CD14-positive monocyte (primary cell): Measurements from ENCODE around the gene CELF2. TPM values are rescaled to one million over a fixed set of nuclear protein-coding genes. Genes with fewer than 3 reads are reported as not detected.

Experiments used
- DNase-seq, 3 donors: peaks; one replicate each; pipeline ENCODE4 v3.0.0-alpha.2; 2011 to 2022
- H2AFZ ChIP-seq: 2 replicates; pipeline ENCODE4 v1.6.0; 2012; ENCODE audit warnings: mild to moderate bottlenecking, low read depth, low read length, inconsistent platforms; ENCODE audit not compliant: insufficient read depth, poor library complexity, severe bottlenecking
- H3K27ac ChIP-seq, 2 donors: 1 replicate in 1 of 2; 2 replicates in 1 of 2; pipeline ENCODE4 v1.5.1; 2012 to 2013; ENCODE audit warnings: low read length in 2 of 2, control low read depth in 1 of 2, inconsistent platforms in 1 of 2, low read depth in 1 of 2, mild to moderate bottlenecking in 1 of 2
- H3K27me3 ChIP-seq, 2 donors: one replicate each; pipeline versions ENCODE4 v1.6.0 to v1.6.1; 2011 to 2013; ENCODE audit warnings: low read length in 2 of 2; ENCODE audit not compliant: control insufficient read depth in 2 of 2, insufficient read depth in 2 of 2
- H3K36me3 ChIP-seq, 2 donors: replicated peaks in 1 of 2; 1 replicate in 1 of 2; 2 replicates in 1 of 2; pipeline versions ENCODE4 v1.5.1 to v1.6.1; 2012 to 2013; ENCODE audit warnings: low read length in 2 of 2, control low read depth in 1 of 2, inconsistent platforms in 1 of 2, mild to moderate bottlenecking in 1 of 2; ENCODE audit not compliant: insufficient read depth in 2 of 2, control insufficient read depth in 1 of 2
- H3K4me1 ChIP-seq, 2 donors: 1 replicate in 1 of 2; 2 replicates in 1 of 2; pipeline versions ENCODE4 v1.5.1 to v1.6.1; 2012 to 2013; ENCODE audit warnings: low read length in 2 of 2, control low read depth in 1 of 2, inconsistent platforms in 1 of 2, mild to moderate bottlenecking in 1 of 2, moderate library complexity in 1 of 2; ENCODE audit not compliant: insufficient read depth in 2 of 2, control insufficient read depth in 1 of 2
- H3K4me2 ChIP-seq: replicated peaks from 2 replicates; pipeline ENCODE3; 2012; ENCODE audit warnings: low read length, moderate library complexity, mild to moderate bottlenecking; ENCODE audit not compliant: poor library complexity, severe bottlenecking; ENCODE audit errors: extremely low read depth
- H3K4me3 ChIP-seq, 3 experiments: fragments of 200-600 bp in 1 of 3; sonication (generic) in 1 of 3; replicated peaks in 1 of 3; 1 replicate in 2 of 3; 2 replicates in 1 of 3; pipeline ENCODE4 v1.5.1; 2011 to 2013; ENCODE audit warnings: low read length in 3 of 3, mild to moderate bottlenecking in 3 of 3, control low read depth in 2 of 3, low read depth in 2 of 3, inconsistent platforms in 1 of 3, moderate library complexity in 1 of 3
- H3K79me2 ChIP-seq: 2 replicates; pipeline ENCODE4 v1.6.0; 2012; ENCODE audit warnings: mild to moderate bottlenecking, control low read depth, inconsistent platforms, low read length, moderate library complexity; ENCODE audit not compliant: insufficient read depth
- H3K9ac ChIP-seq: 2 replicates; pipeline ENCODE4 v1.6.0; 2017; ENCODE audit warnings: low read length, mild to moderate bottlenecking; ENCODE audit not compliant: insufficient read depth, poor library complexity, severe bottlenecking
- H3K9me3 ChIP-seq, 2 donors: replicated peaks in 1 of 2; 1 replicate in 1 of 2; 2 replicates in 1 of 2; pipeline versions ENCODE4 v1.5.1 to v1.6.1; 2012 to 2013; ENCODE audit warnings: low read length in 2 of 2, control low read depth in 1 of 2; ENCODE audit not compliant: control insufficient read depth in 1 of 2, insufficient read depth in 1 of 2
- H4K20me1 ChIP-seq: 2 replicates; pipeline ENCODE4 v1.6.0; 2012; ENCODE audit warnings: mild to moderate bottlenecking, low read length, control low read depth, moderate library complexity; ENCODE audit not compliant: insufficient read depth
- H3K27ac Mint-ChIP-seq, 7 donors: one replicate each; pipeline ENCODE4 v1.8.0; 2020; ENCODE audit warnings: mild to moderate bottlenecking in 7 of 7, mixed read lengths in 7 of 7, moderate library complexity in 6 of 7, inconsistent platforms in 2 of 7
- H3K27me3 Mint-ChIP-seq, 3 donors: one replicate each; pipeline ENCODE4 v1.8.0; 2021 to 2022; ENCODE audit warnings: low read depth in 3 of 3, mild to moderate bottlenecking in 3 of 3, mixed read lengths in 3 of 3, moderate library complexity in 3 of 3, inconsistent platforms in 1 of 3
- H3K36me3 Mint-ChIP-seq, 2 donors: one replicate each; pipeline ENCODE4 v1.8.0; 2020; ENCODE audit warnings: mixed read lengths in 2 of 2, inconsistent platforms in 1 of 2, mild to moderate bottlenecking in 1 of 2
- H3K4me1 Mint-ChIP-seq: one replicate; pipeline ENCODE4 v1.8.0; 2020; ENCODE audit warnings: mild to moderate bottlenecking, mixed read lengths
- H3K4me3 Mint-ChIP-seq, 2 donors: one replicate each; pipeline ENCODE4 v1.8.0; 2020; ENCODE audit warnings: mild to moderate bottlenecking in 2 of 2, mixed read lengths in 2 of 2, moderate library complexity in 1 of 2
- H3K9me3 Mint-ChIP-seq, 7 donors: one replicate each; pipeline ENCODE4 v1.8.0; 2020 to 2022; ENCODE audit warnings: mixed read lengths in 7 of 7, mild to moderate bottlenecking in 6 of 7, moderate library complexity in 6 of 7, inconsistent platforms in 2 of 7
- CTCF ChIP-seq: fragments of 200-600 bp; IDR thresholded peaks from one replicate; pipeline ENCODE4 v1.8.0; 2022; ENCODE audit warnings: antibody characterized with exemption, mild to moderate bottlenecking
- WGBS: methylation state at CpG from one replicate; pipeline ENCODE4 v1.1.5; 2013; ENCODE audit warnings: missing lambda C conversion rate; ENCODE audit not compliant: insufficient coverage; 5-methylcytosine and 5-hydroxymethylcytosine counted together
- intact Hi-C, 2 donors: fragments of 100-400 bp; cut with micrococcal nuclease; formaldehyde crosslinking; loops; one replicate each; pipeline versions ENCODE4 v1.15.0 to v1.15.1; 2023
- polyA plus RNA-seq, 3 donors: library from polyadenylated mRNA; depleted of rRNA in 1 of 3; unstranded in 2 of 3; stranded (reverse) in 1 of 3; fragments of 300-500 nt in 2 of 3; fragments of >200 nt in 1 of 3; fragmentation: Illumina TruSeq in 2 of 3; gene quantifications; 1 replicate in 2 of 3; 2 replicates in 1 of 3; pipeline ENCODE4 v1.2.3, GENCODE V29; 2012 to 2021

The CELF2 gene
- polyA plus RNA-seq, 3 donors, result 53.5 to 93.3 (median 80.5) TPM

- H3K4me3 Mint-ChIP-seq, result no peak overlapping the region
- Histone ChIP-seq H3K27me3 (no peaks in the 10 kb centered on the region), H3K36me3 (peaks cover 74 to 92% of the 10 kb centered on the region in 2 donors), H3K9ac (no peak overlapping the region), H3K4me3 (no peak overlapping the region), H4K20me1 (peaks cover 100% of the 10 kb centered on the region), H3K79me2 (peaks cover 100% of the 10 kb centered on the region), H3K4me1 (peaks cover 10 to 11% of the 10 kb centered on the region in 2 donors), H3K9me3 (no peaks in the 10 kb centered on the region), H3K4me2 (no peak overlapping the region), H2AFZ (no peak overlapping the region), H3K27ac (no peak overlapping the region)
- TF ChIP-seq CTCF, result no peak
- H3K27ac Mint-ChIP-seq, result no peak overlapping the region
- peaks cover 60% of the 10 kb centered on the region in 2 donors for H3K36me3 Mint-ChIP-seq
- no peak for DNase-seq
- intact Hi-C loops, result no loop called here
- no CpG with 5 or more reads among the region's 2 CpGs for WGBS
- no peaks in the 10 kb centered on the region for H3K9me3 Mint-ChIP-seq
- peaks cover 0 to 1% (median 0%) of the 10 kb centered on the region in 3 donors for H3K27me3 Mint-ChIP-seq
- H3K4me1 Mint-ChIP-seq, result peaks cover 2% of the 10 kb centered on the region
These were observed 232.1 kb downstream of the CELF2 start for GRCh38 chr10:11249808-11250195.

DNA sequence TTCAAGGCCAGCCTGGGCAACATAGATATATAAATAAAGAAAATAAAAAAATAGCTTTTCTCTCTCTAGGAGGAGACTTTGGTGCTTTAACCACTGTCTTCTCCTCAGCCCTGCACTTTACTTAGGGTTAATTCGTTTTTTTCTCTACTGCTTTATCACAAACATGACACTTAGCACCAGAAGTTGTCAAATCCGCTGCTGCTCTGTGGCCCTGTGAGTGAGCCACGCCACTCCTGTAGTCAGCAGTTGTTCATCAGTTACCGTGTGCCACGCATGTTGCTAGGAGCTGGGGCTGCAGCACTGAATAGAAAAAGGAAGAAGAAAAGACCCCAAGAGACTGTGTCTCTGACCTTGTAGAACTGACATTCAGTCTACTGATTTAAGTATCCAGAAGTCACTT is 232.6 kb downstream of the CELF2 start:
- Histone ChIP-seq H3K79me2 (peaks cover 100% of the 10 kb centered on the region), H4K20me1 (peaks cover 100% of the 10 kb centered on the region), H3K36me3 (peaks cover 79 to 97% of the 10 kb centered on the region in 2 donors), H3K9ac (no peak overlapping the region), H3K4me3 (no peak overlapping the region), H2AFZ (no peak overlapping the region), H3K4me1 (peaks cover 5 to 6% of the 10 kb centered on the region in 2 donors), H3K9me3 (no peaks in the 10 kb centered on the region), H3K27ac (no peak overlapping the region), H3K27me3 (no peaks in the 10 kb centered on the region), H3K4me2 (no peak overlapping the region)
- intact Hi-C loops, result no loop called here
- TF ChIP-seq CTCF, result no peak
- Mint-ChIP-seq H3K9me3 (no peaks in the 10 kb centered on the region), H3K4me3 (no peak overlapping the region), H3K27ac (peak overlapping the region in 2 of 7 donors; percentile 9 to 51), H3K4me1 (peaks cover 5% of the 10 kb centered on the region), H3K36me3 (peaks cover 65% of the 10 kb centered on the region in 2 donors), H3K27me3 (peaks cover 0 to 1% (median 0%) of the 10 kb centered on the region in 3 donors)
- 100% methylated on average over 4 of the region's 5 CpGs for WGBS
- no peak for DNase-seq
